ENCODE results near the gene NSD1. TPM values are rescaled to one million over a fixed set of nuclear protein-coding genes. Genes with fewer than 3 reads are reported as not detected.

The NSD1 gene
- total RNA-seq, 3 donors from 2014 or later, result 59.3 to 103 (median 69.7) TPM

- TF ChIP-seq, protein P1, sequence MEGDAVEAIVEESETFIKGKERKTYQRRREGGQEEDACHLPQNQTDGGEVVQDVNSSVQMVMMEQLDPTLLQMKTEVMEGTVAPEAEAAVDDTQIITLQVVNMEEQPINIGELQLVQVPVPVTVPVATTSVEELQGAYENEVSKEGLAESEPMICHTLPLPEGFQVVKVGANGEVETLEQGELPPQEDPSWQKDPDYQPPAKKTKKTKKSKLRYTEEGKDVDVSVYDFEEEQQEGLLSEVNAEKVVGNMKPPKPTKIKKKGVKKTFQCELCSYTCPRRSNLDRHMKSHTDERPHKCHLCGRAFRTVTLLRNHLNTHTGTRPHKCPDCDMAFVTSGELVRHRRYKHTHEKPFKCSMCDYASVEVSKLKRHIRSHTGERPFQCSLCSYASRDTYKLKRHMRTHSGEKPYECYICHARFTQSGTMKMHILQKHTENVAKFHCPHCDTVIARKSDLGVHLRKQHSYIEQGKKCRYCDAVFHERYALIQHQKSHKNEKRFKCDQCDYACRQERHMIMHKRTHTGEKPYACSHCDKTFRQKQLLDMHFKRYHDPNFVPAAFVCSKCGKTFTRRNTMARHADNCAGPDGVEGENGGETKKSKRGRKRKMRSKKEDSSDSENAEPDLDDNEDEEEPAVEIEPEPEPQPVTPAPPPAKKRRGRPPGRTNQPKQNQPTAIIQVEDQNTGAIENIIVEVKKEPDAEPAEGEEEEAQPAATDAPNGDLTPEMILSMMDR (IDR thresholded peaks at IDR 0.05), result no peak
- DNase-seq, result no peak
- H3K9me3 ChIP-seq, result no peaks in the 10 kb centered on the region
- intact Hi-C loops (cut with DNase I, micrococcal nuclease), result no loop called here
- H3K4me1 ChIP-seq (ENCODE audit: low read depth), result no peaks in the 10 kb centered on the region
- no peak for ATAC-seq
- H3K36me3 ChIP-seq (ENCODE audit: low read depth), result no peaks in the 10 kb centered on the region
- H3K4me3 ChIP-seq, result no peak overlapping the region
These were observed 88.7 kb downstream of the NSD1 start for GRCh38 chr5:177222269-177222668.

GRCh38 chr5:177225798-177226197 lies 92.2 kb downstream of the NSD1 start:
- Histone ChIP-seq H3K4me3 (no peak overlapping the region), H3K36me3 (ENCODE audit: low read depth) (no peaks in the 10 kb centered on the region), H3K4me1 (ENCODE audit: low read depth) (no peaks in the 10 kb centered on the region), H3K9me3 (no peaks in the 10 kb centered on the region)
- TF ChIP-seq, protein P1 (IDR thresholded peaks at IDR 0.05), result no peak
- no peak for ATAC-seq
- intact Hi-C loops (cut with DNase I, micrococcal nuclease), result no loop called here
- DNase-seq, result no peak

DNA sequence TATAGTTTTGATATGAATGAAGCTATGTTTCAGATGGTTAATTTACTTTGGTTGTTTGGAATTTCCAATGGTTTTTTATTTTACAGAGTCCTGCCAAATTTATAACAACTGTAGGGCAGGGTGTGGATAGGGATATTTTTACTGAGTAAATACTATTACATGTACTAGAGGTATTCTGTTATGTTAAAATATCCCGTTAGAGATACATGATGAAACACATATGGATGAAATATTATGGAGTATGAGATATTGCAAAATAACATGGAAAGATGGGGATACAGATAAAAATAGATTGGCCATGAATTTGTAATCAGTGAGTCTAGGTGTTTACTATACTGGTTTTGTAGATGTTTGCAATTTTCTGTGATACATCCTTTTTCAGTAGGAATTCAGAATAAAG lies 93.3 kb downstream of the NSD1 start:
- Histone ChIP-seq H3K4me3 (no peak overlapping the region), H3K9me3 (no peaks in the 10 kb centered on the region), H3K4me1 (ENCODE audit: low read depth) (no peaks in the 10 kb centered on the region), H3K36me3 (ENCODE audit: low read depth) (no peaks in the 10 kb centered on the region)
- TF ChIP-seq, protein P1 (IDR thresholded peaks at IDR 0.05), result no peak
- DNase-seq, result no peak
- no peak for ATAC-seq
- intact Hi-C loops (cut with DNase I, micrococcal nuclease), result no loop called here

DNA sequence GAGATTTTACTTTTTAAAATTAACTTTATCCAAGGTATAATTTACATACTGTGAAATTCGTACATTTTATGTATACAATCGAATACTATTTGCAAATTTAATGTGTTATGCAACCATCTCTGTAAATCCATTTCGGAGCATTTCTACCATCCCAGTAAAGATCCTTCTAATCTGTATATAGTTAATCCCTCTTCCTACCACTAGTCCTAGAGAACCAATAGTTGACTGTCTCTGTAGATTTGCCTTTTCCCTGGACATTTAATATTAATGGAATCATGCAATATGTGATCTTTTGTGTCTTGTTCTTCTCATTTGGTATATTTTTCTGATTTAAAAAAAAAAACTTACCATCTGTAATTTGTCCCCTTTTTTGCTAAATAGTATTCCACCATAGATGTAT lies 95.2 kb downstream of the NSD1 start:
- no peak overlapping the region for H3K4me3 ChIP-seq
- DNase-seq (no peak), ATAC-seq (no peak)
- no peaks in the 10 kb centered on the region for H3K9me3 ChIP-seq
- TF ChIP-seq, protein P1 (IDR thresholded peaks at IDR 0.05), result no peak
- no peaks in the 10 kb centered on the region for H3K36me3 ChIP-seq (ENCODE audit: low read depth)
- intact Hi-C loops (cut with DNase I, micrococcal nuclease), result no loop called here
- H3K4me1 ChIP-seq (ENCODE audit: low read depth), result peaks cover 5% of the 10 kb centered on the region

GRCh38 chr5:177230660-177231059 lies 97.1 kb downstream of the NSD1 start:
- TF ChIP-seq, protein P1 (IDR thresholded peaks at IDR 0.05), result no peak
- DNase-seq (no peak), ATAC-seq (no peak)
- no peaks in the 10 kb centered on the region for H3K9me3 ChIP-seq
- intact Hi-C loops (cut with DNase I, micrococcal nuclease), result no loop called here
- no peaks in the 10 kb centered on the region for H3K36me3 ChIP-seq (ENCODE audit: low read depth)
- H3K4me3 ChIP-seq, result no peak overlapping the region
- H3K4me1 ChIP-seq (ENCODE audit: low read depth), result peaks cover 5% of the 10 kb centered on the region
